GM21423 (cell line): ENCODE results near the gene PCARE.

Experiments
- ATAC-seq: cut with Tn5 transposase; IDR thresholded peaks from one replicate; pipeline ENCODE4 v1.9.1; 2021; ENCODE audit warnings: mild to moderate bottlenecking, moderate library complexity; ENCODE audit not compliant: unreplicated experiment

PCARE gene

GRCh38 chr2:29040552-29040951 lies 33.8 kb downstream of the PCARE start:
- no peak for ATAC-seq

GRCh38 chr2:29039718-29040480 lies 34.4 kb downstream of the PCARE start:
- ATAC-seq: no peak

GRCh38 chr2:29035016-29035745 lies 39.1 kb downstream of the PCARE start:
- no peak for ATAC-seq

DNA sequence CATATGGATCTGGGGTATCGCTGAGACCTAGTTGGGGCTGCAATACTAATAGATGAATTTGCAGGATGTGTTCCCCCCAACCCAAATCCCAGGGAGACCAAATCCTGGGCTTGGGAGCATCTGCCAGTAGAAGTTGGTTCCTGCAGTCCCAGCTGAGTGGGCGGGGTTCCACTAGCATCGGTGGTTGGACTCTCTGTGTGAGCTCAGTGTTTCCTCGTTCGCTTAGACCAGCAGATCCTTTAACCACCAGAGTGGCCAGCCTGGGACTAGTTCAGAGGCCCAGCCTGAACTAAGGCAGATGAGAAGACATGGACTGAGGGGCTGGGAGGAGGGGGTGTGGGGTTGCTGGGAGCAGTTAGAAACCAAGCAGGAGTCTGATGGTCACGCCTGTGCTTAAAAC lies 40.7 kb downstream of the PCARE start:
- ATAC-seq: no peak

GRCh38 chr2:29033172-29033571 lies 41.2 kb downstream of the PCARE start:
- ATAC-seq: no peak

DNA sequence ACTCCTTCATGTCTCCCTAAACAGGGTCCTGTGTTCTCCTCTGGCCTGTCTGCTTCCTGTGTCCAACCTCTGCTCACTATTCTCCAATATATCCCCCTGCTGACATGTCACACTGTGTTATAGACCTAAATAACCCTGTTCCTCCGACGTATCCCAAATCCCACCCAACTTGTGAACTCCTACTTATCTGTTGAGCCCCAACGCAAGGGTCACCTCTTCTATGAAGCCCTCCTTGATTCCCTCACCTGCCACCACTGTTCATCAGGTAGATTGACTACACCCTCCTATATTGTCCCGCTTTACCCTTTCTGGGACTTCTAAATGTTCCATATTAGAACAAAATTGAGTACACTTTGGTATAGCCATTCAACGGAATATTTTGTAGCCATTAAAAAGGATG lies 42.1 kb downstream of the PCARE start:
- ATAC-seq: no peak

- ATAC-seq: no peak
These were observed 43.3 kb downstream of the PCARE start for GRCh38 chr2:29031046-29031445.

DNA sequence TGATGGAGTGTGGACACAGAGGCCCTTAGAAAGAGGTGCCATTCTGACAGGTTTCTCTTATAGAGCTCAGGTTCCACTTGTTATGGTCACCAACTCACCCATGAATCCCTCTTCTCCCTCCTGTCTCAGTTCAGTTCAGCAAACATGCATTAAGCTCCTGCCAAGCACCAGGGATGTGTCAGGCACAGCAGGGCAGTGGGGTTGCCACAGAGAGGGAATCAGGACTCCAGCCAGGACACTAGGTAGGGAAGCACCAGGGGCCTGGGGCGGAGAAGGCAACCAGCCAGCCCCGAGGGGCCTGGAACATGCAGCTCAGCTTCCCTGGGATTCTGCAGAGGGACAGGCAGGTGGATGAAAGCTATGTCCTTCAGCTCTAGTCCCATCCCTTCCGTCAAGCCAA lies 48.6 kb downstream of the PCARE start:
- ATAC-seq: no peak

- no peak for ATAC-seq
These were observed 49.4 kb downstream of the PCARE start for GRCh38 chr2:29024882-29025430.

DNA sequence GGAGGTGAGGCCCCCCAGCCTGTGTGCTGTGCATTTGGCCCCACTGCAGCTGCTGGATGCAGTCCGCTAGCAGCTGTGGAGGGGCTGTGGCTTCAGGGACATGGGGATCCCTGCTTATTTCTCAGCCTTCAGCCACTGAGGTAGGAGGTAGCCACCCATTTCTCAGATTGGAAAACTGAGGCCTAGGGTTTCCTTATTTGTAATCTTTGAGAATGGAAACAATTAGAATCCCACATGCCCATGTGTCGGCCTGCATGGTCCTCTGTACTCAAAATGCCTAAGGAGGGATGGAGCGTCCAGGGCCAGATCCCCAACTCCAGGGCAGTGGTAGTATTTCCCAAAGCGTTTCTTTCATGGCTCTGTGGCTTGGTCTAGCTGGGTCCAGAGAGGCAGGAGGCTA lies 51.1 kb downstream of the PCARE start:
- ATAC-seq: no peak

DNA sequence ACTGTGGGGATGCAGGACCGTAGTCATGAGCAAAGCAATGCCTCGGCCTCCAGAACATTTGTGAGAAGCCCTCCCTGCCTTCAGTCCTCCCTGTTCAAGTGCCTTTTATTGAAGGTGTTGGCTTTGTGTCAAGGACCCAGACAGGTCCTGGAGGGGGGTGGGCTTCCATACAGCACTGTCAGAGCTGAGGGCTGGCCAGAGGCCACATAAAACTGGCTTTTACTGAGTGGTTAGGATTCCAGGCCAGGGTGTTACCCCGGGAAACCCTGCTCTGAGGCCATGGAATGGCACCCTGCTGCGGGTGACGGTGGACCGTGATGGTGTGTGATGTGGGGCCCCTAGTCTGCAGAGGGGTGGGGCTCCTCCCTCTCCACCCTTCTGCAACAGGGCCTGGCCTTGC lies 51.6 kb downstream of the PCARE start:
- ATAC-seq: no peak

DNA sequence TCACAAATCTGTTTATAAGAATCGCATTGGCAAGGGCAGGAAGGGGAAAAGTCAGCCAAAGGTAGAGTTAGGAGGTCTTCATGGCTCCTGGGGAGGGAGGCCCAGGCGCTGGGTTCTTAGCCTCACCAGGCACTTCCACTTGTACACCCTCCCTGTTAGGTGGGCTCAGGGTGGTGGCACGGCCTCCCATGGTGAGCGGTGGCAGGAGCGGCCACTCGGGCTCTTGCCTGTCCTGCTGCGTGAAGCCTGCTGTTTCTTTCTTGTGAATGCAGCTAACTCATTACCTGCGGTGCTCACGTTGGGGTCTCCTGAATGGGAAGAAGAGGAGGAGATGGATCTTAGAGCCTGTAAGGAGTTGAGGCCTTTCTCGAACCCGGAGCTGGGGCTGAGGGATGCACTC lies 52.4 kb downstream of the PCARE start:
- no peak for ATAC-seq

DNA sequence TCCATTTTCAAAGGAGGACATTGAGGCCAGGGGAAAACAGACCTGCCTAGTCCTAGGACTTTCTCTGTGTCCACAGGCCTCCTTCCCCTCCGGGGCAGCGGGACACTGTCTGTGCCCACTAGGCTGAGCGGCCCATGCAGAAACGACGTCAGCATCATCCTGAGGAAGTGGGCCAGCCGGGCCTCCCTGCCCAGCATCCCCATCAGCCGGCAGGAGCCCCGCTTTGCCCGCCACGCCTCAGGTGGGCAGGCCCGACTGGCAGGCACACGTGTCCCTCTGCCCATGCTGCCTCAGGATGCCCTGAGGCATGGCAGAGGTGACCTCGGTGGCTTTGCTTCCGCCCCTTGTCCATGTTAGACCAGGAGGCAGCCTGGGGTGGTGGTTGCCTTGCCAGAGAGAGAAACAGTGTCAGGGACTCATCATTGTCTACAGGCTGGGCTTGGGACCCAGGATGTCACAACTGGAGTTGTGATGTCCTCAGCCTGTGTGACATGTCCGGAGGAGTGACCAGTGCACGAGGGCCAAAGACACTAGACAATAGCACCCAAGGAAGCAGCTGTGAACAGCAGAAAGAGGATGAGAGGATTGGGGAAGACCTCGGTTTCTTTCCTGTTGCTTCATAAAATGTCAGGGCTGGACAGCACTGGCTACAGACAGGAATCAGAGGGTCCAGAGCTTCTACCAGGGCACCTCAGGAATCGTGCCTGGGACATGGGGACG lies 56.4 kb downstream of the PCARE start:
- no peak for ATAC-seq

- no peak for ATAC-seq
These were observed 57.8 kb downstream of the PCARE start for GRCh38 chr2:29016504-29016903.

DNA sequence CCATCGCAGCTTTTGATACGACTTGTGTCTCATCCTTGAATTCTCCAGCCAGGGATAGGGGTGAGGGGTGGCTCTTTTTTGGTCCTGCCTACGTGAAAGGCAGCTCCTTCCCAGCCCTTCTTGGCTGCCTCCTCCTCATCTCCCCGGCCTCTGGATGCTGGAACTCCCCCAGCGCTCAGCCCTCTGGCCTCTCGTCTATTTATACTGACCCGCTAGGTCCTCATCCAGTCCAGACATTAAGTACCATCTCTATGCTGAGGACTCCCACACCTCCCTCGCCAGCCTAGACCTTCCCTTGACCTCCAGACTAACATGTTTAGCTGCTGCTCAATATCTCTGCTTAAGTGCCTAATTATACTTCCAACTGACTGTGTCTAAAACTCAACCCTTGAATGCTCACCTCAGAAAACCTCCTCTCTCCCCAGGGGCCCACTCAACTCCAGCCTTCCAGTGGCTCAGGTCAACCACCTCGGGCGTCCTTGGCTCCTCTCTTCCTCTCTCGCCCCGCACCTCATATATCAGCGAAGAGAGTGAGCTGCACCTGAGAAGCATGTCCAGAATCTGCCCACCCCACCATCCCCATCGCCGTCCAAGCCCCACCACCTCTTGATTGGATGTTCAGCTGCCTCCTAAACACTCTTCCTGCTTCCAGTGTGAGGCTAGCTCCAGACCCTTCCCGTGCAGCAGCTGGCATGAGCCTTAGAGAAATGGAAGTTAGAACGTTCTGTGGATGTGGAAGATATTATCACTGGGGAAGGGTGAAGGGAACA lies 58.4 kb downstream of the PCARE start:
- ATAC-seq: no peak

- peak; percentile 48 for ATAC-seq
These were observed 59.4 kb downstream of the PCARE start for GRCh38 chr2:29014811-29015421.

- ATAC-seq: no peak
These were observed 60.0 kb downstream of the PCARE start for GRCh38 chr2:29014331-29014730.

DNA sequence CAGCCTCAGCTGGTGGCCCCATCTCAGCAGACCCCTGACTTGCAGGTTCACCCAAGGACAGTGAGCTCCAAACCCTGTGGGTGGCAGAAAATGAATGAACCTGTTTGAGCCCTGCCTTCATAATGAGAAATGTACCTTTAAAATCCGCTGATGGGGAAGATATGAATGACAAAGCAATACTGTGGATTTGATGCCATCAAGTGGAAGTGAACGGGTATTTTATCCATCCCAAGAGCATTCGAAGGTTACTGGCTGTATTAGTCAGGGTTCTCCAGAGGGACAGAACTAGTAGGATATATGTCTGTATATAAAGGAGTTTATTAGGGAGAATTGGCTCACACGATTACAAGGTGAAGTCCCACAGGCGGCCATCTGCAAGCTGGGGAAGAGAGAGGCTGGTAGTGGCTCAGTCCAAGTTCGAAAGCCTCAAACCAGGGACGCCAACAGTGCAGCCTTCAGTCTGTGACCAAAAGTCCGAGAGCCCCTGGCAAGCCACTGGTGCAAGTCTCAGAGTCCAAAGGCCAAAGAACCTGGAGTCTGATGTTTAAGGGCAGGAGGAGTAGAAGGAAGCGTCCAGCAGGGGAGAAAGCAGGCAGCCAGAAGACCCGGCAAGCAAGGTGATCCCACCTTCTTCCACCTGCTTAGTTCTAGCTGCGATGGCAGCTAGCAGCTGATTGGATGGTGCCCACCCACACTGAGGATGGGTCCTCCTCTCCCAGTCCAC lies 61.1 kb downstream of the PCARE start:
- no peak for ATAC-seq

- ATAC-seq: peak; percentile 35
These were observed 62.1 kb downstream of the PCARE start for GRCh38 chr2:29012211-29012681.
